Activated CD8-positive, alpha-beta memory T cell treated with anti-CD3 and anti-CD28 coated beads, Interleukin-2, amount 10 ng/mL, durations not matched to agents 7 days and 5 days (primary cell): ENCODE results near the gene CACNG7. TPM values are rescaled to one million over a fixed set of nuclear protein-coding genes. Genes with fewer than 3 reads are reported as not detected.

ENCODE experiments used
- ATAC-seq: fragments of 150-1000 bp; cut with Tn5 transposase; one replicate; pipeline ENCODE4 v1.10.0; 2021; ENCODE audit warnings: moderate library complexity
- CTCF ChIA-PET: fragments of 350-600 bp; sonication (Branson Sonifier 250); formaldehyde crosslinking; loops from one replicate; lab custom pipeline; 2021; ENCODE audit warnings: antibody characterized with exemption; lab: Charles Lee
- DNase-seq: peaks from one replicate; pipeline ENCODE4 v3.0.0-alpha.2; 2020
- H3K27ac Mint-ChIP-seq: one replicate; pipeline ENCODE4 v1.8.0; 2021; ENCODE audit warnings: mild to moderate bottlenecking, mixed read lengths
- H3K27me3 Mint-ChIP-seq: one replicate; pipeline ENCODE4 v1.8.0; 2021; ENCODE audit warnings: mixed read lengths
- H3K36me3 Mint-ChIP-seq: one replicate; pipeline ENCODE4 v1.8.0; 2021; ENCODE audit warnings: mild to moderate bottlenecking, mixed read lengths
- H3K4me1 Mint-ChIP-seq: one replicate; pipeline ENCODE4 v1.8.0; 2021; ENCODE audit warnings: mixed read lengths
- H3K4me3 Mint-ChIP-seq: one replicate; pipeline ENCODE4 v1.8.0; 2021; ENCODE audit warnings: mild to moderate bottlenecking, moderate library complexity, mixed read lengths
- H3K9me3 Mint-ChIP-seq: one replicate; pipeline ENCODE4 v1.8.0; 2022; ENCODE audit warnings: low read depth, mixed read lengths
- total RNA-seq, 2 experiments: library from RNA; stranded (reverse); gene quantifications; one replicate each; pipeline ENCODE4 v1.2.3, GENCODE V29; 2021

The CACNG7 gene
- total RNA-seq, 2 experiments from 2014 or later = not detected

DNA sequence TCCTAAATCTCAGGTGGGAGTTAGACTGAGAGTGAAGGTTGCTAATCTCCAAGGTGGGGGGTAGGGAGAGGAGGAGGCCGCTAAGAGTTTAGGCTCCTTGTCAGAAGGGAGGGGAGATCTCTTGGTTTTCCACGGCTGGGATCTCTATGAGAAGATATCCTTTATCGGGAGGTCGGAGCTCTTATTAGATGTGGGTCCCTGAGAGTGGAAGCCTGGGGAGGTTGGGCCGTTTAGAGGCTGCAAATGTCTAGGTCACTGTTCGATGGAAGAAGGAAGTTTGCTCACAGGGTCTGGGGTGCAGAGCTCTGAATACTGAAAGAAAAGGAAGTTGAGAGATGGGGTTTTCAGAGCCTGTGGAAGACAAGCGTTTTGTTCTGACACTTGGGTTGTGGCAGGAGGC, 37.6 kb upstream of the CACNG7 start:
- peaks cover 54% of the 10 kb centered on the region for H3K4me1 Mint-ChIP-seq

GRCh38 chr19:53872762-53873161, 36.3 kb upstream of the CACNG7 start:
- CTCF ChIA-PET = interaction anchor here (1.2 to 1.8 kb wide), 2 partner anchors 9 to 21 kb away, joined by 5 read pairs; partner anchors contain the start of gene PRKCG
- Mint-ChIP-seq H3K9me3 (no peaks in the 10 kb centered on the region), H3K27ac (peak overlapping the region; percentile 71), H3K4me3 (no peak overlapping the region), H3K27me3 (no peaks in the 10 kb centered on the region), H3K4me1 (peaks cover 57% of the 10 kb centered on the region), H3K36me3 (peaks cover 39% of the 10 kb centered on the region)
- ATAC-seq = no peak
- DNase-seq = no peak

More for the DNA sequence above, 37.6 kb upstream of the CACNG7 start:
- Mint-ChIP-seq H3K9me3 (no peaks in the 10 kb centered on the region), H3K4me3 (peak overlapping the region; percentile 20), H3K27ac (peak overlapping the region; percentile 84), H3K27me3 (no peaks in the 10 kb centered on the region), H3K36me3 (peaks cover 33% of the 10 kb centered on the region)
- DNase-seq (no peak), ATAC-seq (no peak)
- CTCF ChIA-PET = interaction anchor here (1.1 to 1.6 kb wide), 2 partner anchors 18 to 62 kb away, joined by 4 to 11 read pairs; no protein-coding TSS in a partner anchor

GRCh38 chr19:53873773-53874605, 35.1 kb upstream of the CACNG7 start:
- CTCF ChIA-PET = interaction anchor here (0.7 to 2.0 kb wide), 5 partner anchors 8 to 22 kb away, joined by 3 to 17 read pairs (median 4); partner anchors contain the start of gene PRKCG
- ATAC-seq (no peak), DNase-seq (no peak)
- peak overlapping the region; percentile 10 for H3K4me3 Mint-ChIP-seq
- peaks cover 2% of the 10 kb centered on the region for H3K27me3 Mint-ChIP-seq
- H3K4me1 Mint-ChIP-seq = peaks cover 57% of the 10 kb centered on the region
- peak overlapping the region; percentile 86 for H3K27ac Mint-ChIP-seq
- peaks cover 39% of the 10 kb centered on the region for H3K36me3 Mint-ChIP-seq
- no peaks in the 10 kb centered on the region for H3K9me3 Mint-ChIP-seq

- H3K36me3 Mint-ChIP-seq = peaks cover 38% of the 10 kb centered on the region
- peak overlapping the region; percentile 86 for H3K27ac Mint-ChIP-seq
- H3K27me3 Mint-ChIP-seq = peaks cover 4% of the 10 kb centered on the region
- CTCF ChIA-PET = interaction anchor here (0.6 to 2.0 kb wide), 4 partner anchors 8 to 155 kb away, joined by 3 to 17 read pairs (median 4); no protein-coding TSS in a partner anchor
- peak overlapping the region; percentile 10 for H3K4me3 Mint-ChIP-seq
- H3K9me3 Mint-ChIP-seq = no peaks in the 10 kb centered on the region
- peaks cover 57% of the 10 kb centered on the region for H3K4me1 Mint-ChIP-seq
- ATAC-seq (no peak), DNase-seq (no peak)
Measured at GRCh38 chr19:53874606-53874990, 34.5 kb upstream of the CACNG7 start.

DNA sequence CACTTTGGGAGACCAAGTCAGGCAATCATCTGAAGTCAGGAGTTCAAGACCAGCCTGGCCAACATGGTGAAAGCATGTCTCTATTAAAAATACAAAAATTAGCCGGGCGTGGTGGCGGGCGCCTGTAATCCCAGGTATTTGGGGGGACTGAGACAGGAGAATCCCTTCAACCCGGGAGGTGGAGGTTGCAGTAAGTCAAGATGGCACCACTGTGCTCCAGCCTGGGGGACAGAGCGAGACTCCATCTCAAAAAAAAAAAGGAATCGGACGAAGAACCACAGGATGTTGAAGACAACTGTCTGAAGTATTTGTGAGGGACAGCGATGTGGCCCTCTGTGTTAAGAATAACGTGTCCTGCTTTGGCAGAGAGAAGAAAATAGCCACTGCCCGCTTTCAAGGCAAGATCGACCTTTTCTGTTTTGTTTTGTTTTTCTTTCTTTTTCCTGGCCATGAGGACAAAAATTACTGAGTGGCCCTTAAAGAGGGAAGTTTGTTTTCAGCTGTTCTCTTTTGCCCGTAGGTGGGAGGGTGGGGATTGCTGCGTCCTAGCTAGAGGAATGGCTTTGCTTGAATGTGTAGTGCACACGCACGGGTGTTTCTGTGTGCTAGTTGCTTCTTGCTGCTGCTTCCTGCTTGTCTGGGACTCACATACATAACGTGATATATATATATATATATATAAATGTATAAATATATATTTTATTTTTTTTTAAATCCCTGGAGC, 33.3 kb upstream of the CACNG7 start:
- no peak overlapping the region for H3K4me3 Mint-ChIP-seq
- CTCF ChIA-PET = interaction anchor here (0.9 to 2.0 kb wide), 5 partner anchors 8 to 154 kb away, joined by 3 to 17 read pairs (median 4); partner anchors contain the start of gene MYADM
- no peak for ATAC-seq
- no peaks in the 10 kb centered on the region for H3K9me3 Mint-ChIP-seq
- H3K36me3 Mint-ChIP-seq = peaks cover 35% of the 10 kb centered on the region
- H3K27ac Mint-ChIP-seq = peak overlapping the region; percentile 5
- H3K4me1 Mint-ChIP-seq = peaks cover 52% of the 10 kb centered on the region
- H3K27me3 Mint-ChIP-seq = peaks cover 4% of the 10 kb centered on the region
- DNase-seq = no peak

DNA sequence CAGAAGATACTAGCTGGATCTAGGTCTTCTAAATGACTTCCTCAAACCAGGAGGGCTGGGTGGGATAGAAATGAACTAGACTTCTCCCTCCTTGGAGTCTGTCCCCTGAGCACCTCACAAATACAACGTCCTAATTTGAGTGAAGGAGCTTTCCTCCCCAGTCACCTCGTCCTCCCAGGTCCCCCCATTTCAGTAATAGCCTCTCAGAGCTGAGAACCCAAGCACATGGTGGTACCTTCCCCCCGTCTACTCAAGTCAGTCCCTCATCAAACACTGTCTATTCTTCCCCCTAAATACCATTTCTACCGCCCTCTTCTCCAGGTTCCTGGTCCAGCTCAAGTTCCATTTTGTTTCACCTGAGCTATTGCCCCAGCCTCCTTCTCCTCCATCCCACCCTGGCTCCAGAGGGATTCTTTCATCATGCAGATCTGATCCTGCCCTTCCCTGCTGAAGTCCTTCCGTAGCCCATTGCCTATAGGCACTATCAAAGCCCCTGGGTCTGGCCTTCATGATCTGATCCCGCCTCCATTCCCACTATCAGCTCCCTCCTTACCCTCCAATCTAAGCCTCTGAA, 32.3 kb upstream of the CACNG7 start:
- no peak for DNase-seq
- H3K27me3 Mint-ChIP-seq = peaks cover 4% of the 10 kb centered on the region
- ATAC-seq = no peak
- CTCF ChIA-PET = interaction anchor here (0.8 to 1.5 kb wide), 5 partner anchors 9 to 389 kb away, joined by 3 to 4 read pairs (median 4); partner anchors contain the start of gene MYADM
- H3K27ac Mint-ChIP-seq = no peak overlapping the region
- H3K4me3 Mint-ChIP-seq = no peak overlapping the region
- H3K36me3 Mint-ChIP-seq = peaks cover 33% of the 10 kb centered on the region
- H3K4me1 Mint-ChIP-seq = peaks cover 43% of the 10 kb centered on the region
- no peaks in the 10 kb centered on the region for H3K9me3 Mint-ChIP-seq

- Mint-ChIP-seq H3K27ac (no peak overlapping the region), H3K4me1 (peaks cover 42% of the 10 kb centered on the region), H3K36me3 (peaks cover 33% of the 10 kb centered on the region), H3K9me3 (no peaks in the 10 kb centered on the region), H3K27me3 (peaks cover 5% of the 10 kb centered on the region), H3K4me3 (no peak overlapping the region)
- CTCF ChIA-PET = interaction anchor here (0.6 to 1.3 kb wide), 4 partner anchors 26 to 389 kb away, joined by 3 to 4 read pairs (median 3); no protein-coding TSS in a partner anchor
- ATAC-seq (no peak), DNase-seq (no peak)
Measured at GRCh38 chr19:53877361-53877766, 31.7 kb upstream of the CACNG7 start.

GRCh38 chr19:53878776-53879139, 30.3 kb upstream of the CACNG7 start:
- ATAC-seq (no peak), DNase-seq (no peak)
- peaks cover 15% of the 10 kb centered on the region for H3K27me3 Mint-ChIP-seq
- CTCF ChIA-PET = interaction anchor here (1.3 kb wide), 1 partner anchor 25 kb away, joined by 4 read pairs; no protein-coding TSS in a partner anchor
- H3K27ac Mint-ChIP-seq = peak overlapping the region; percentile 30
- H3K9me3 Mint-ChIP-seq = no peaks in the 10 kb centered on the region
- H3K36me3 Mint-ChIP-seq = peaks cover 25% of the 10 kb centered on the region
- peaks cover 36% of the 10 kb centered on the region for H3K4me1 Mint-ChIP-seq
- H3K4me3 Mint-ChIP-seq = no peak overlapping the region

DNA sequence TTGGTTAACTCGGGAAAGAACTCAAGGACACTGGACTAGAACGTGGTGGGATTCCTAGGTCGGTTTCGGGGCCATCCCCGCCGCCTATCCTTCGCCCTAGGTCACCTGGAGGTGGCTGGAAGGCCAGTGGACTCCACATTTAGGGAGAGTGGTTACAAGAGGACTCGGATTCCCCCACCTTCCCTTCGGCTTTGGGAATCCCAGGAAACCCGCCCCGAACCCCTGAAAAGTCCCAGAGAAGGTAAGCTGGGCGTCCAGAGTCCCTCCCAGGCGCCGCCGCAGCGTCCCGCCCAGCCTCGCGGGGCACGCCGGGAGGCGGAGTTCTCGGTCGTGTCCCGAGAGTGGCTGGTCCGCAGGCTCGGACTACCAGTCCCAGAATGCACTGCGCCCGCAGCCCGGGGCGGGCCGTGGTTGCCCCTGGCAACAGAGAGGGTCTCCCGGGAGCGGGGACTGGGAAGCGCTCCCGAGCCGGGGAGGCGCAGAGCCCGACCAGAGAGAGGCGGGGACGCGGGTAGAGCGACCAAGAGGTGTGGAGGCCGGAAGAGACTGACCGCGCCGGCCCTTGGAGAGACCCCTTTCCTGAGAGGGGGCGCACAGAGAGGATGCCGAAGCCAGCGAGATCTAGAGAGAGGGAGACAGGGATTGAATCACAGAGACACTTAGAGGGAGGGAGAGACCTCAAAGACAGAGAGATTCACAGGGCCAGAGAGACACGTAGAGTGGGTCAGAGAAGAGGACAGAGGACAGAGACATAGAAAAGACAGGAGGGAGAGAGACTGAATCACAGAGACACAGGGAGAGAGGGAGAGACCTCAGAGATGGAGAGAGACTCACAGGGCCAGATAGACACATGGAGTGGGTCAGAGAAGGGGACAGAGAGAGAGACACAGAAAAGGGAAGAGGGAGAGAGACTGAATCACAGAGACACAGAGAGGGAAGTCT, 29.7 kb upstream of the CACNG7 start:
- peaks cover 32% of the 10 kb centered on the region for H3K4me1 Mint-ChIP-seq
- peaks cover 21% of the 10 kb centered on the region for H3K27me3 Mint-ChIP-seq
- H3K36me3 Mint-ChIP-seq = peaks cover 18% of the 10 kb centered on the region
- ATAC-seq = peak; percentile 91
- DNase-seq = peak; percentile 92
- peak overlapping the region; percentile 30 for H3K27ac Mint-ChIP-seq
- no peak overlapping the region for H3K4me3 Mint-ChIP-seq
- H3K9me3 Mint-ChIP-seq = no peaks in the 10 kb centered on the region
- CTCF ChIA-PET = interaction anchor here (1.3 kb wide), 1 partner anchor 26 kb away, joined by 4 read pairs; no protein-coding TSS in a partner anchor

DNA sequence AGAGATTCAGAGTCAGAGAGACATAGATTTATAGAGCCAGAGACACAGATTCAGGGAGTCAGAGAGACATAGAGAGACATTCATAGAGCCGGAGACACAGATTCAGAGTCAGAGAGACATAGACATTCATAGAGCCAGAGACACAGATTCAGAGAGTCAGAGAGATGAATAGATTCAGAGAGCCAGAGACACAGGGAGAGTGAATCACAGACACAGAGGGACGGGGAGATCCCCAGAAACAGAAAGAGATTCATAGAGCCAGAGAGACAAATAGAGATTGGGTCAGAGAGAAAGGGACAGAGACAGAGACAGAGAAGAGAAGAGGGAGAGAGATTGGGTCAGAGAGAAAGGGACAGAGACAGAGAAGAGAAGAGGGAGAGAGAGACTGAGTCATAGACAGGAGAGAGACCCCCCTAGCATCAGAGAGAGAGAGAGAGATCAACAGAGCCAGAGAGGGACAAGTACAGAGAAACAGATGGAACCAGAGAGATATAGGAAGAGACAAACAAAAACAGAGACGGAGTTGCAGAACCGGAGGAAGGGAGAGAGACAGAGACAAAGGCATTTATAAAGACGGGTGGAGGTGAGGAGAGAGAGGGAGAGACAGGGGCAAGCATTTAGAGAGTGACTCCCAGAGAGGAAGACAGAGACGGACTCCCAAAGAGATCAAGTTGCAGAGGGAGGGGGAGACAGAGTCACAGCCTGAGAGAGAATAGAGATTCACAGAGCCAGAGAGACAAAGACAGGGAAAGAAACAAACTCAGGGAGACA, 28.2 kb upstream of the CACNG7 start:
- Mint-ChIP-seq H3K9me3 (no peaks in the 10 kb centered on the region), H3K4me1 (peaks cover 23% of the 10 kb centered on the region), H3K27me3 (peaks cover 31% of the 10 kb centered on the region), H3K4me3 (no peak overlapping the region), H3K27ac (no peak overlapping the region), H3K36me3 (peaks cover 9% of the 10 kb centered on the region)
- ATAC-seq (no peak), DNase-seq (no peak)
- CTCF ChIA-PET = interaction anchor here (1.0 to 1.6 kb wide), 9 partner anchors 8 to 143 kb away, joined by 3 to 13 read pairs (median 5); partner anchors contain the start of gene MYADM
